Natural killer cell treated with Interleukin-12 subunit alpha and Interleukin-12 subunit beta and Interleukin-15 and Interleukin-18, amount 100 ng/mL, for 72 hours (primary cell): ENCODE measurements around the gene TNFRSF4. TPM values are rescaled to one million over a fixed set of nuclear protein-coding genes. Genes with fewer than 3 reads are reported as not detected.
A peak's percentile ranks its signal among the peaks of the same experiment; 100 is the strongest.

Source experiments
- ATAC-seq, 2 donors: fragments of 150-1000 bp; cut with Tn5 transposase in 1 of 2; sonication (Bioruptor Pico), chemical (Tn5 transposase) in 1 of 2; 2 replicates each; pipeline ENCODE4 v1.10.0; 2021
- DNase-seq: peaks from one replicate; pipeline ENCODE4 v3.0.0; 2022; ENCODE audit warnings: low spot score
- H3K27ac Mint-ChIP-seq, 2 donors: 1 replicate in 1 of 2; 2 replicates in 1 of 2; pipeline ENCODE4 v1.8.0; 2022; ENCODE audit warnings: mixed read lengths in 2 of 2, mild to moderate bottlenecking in 1 of 2, moderate library complexity in 1 of 2
- H3K27me3 Mint-ChIP-seq, 2 donors: 1 replicate in 1 of 2; 2 replicates in 1 of 2; pipeline ENCODE4 v1.8.0; 2022; ENCODE audit warnings: mixed read lengths in 2 of 2
- H3K36me3 Mint-ChIP-seq: one replicate; pipeline ENCODE4 v1.8.0; 2022; ENCODE audit warnings: mixed read lengths
- H3K4me1 Mint-ChIP-seq, 2 donors: 1 replicate in 1 of 2; 2 replicates in 1 of 2; pipeline ENCODE4 v1.8.0; 2022; ENCODE audit warnings: low read depth in 2 of 2, mixed read lengths in 2 of 2, mild to moderate bottlenecking in 1 of 2
- H3K4me3 Mint-ChIP-seq: one replicate; pipeline ENCODE4 v1.8.0; 2022; ENCODE audit warnings: mixed read lengths
- H3K9me3 Mint-ChIP-seq: 2 replicates; pipeline ENCODE4 v1.8.0; 2022; ENCODE audit warnings: mixed read lengths
- total RNA-seq, 2 donors: library from RNA; stranded (reverse); gene quantifications; one replicate each; pipeline ENCODE4 v1.2.3, GENCODE V29; 2022

Gene TNFRSF4
- total RNA-seq, 2 donors from 2014 or later: 56.8 to 305 TPM

GRCh38 chr1:1223891-1224290 is 9.9 kb upstream of the TNFRSF4 start:
- Mint-ChIP-seq H3K27ac (no peak overlapping the region), H3K4me3 (no peak overlapping the region), H3K36me3 (peaks cover 17% of the 10 kb centered on the region), H3K27me3 (no peaks in the 10 kb centered on the region), H3K9me3 (no peaks in the 10 kb centered on the region), H3K4me1 (peaks cover 31 to 45% of the 10 kb centered on the region in 2 donors)
- DNase-seq (no peak), ATAC-seq (no peak)

GRCh38 chr1:1223321-1223720 is 9.4 kb upstream of the TNFRSF4 start:
- no peak for DNase-seq
- Mint-ChIP-seq H3K4me1 (peaks cover 31 to 45% of the 10 kb centered on the region in 2 donors), H3K9me3 (no peaks in the 10 kb centered on the region), H3K4me3 (peak overlapping the region; percentile 66), H3K36me3 (peaks cover 17% of the 10 kb centered on the region), H3K27ac (peak overlapping the region; percentile 68 to 88), H3K27me3 (no peaks in the 10 kb centered on the region)
- no peak for ATAC-seq

- peaks cover 31 to 45% of the 10 kb centered on the region in 2 donors for H3K4me1 Mint-ChIP-seq
- no peaks in the 10 kb centered on the region for H3K27me3 Mint-ChIP-seq
- H3K36me3 Mint-ChIP-seq: peaks cover 17% of the 10 kb centered on the region
- ATAC-seq: peak; percentile 44 to 78
- no peaks in the 10 kb centered on the region for H3K9me3 Mint-ChIP-seq
- no peak for DNase-seq
- H3K27ac Mint-ChIP-seq: peak overlapping the region; percentile 68 to 88
- peak overlapping the region; percentile 66 for H3K4me3 Mint-ChIP-seq
These were observed 8.7 kb upstream of the TNFRSF4 start for GRCh38 chr1:1222575-1223225.

DNA sequence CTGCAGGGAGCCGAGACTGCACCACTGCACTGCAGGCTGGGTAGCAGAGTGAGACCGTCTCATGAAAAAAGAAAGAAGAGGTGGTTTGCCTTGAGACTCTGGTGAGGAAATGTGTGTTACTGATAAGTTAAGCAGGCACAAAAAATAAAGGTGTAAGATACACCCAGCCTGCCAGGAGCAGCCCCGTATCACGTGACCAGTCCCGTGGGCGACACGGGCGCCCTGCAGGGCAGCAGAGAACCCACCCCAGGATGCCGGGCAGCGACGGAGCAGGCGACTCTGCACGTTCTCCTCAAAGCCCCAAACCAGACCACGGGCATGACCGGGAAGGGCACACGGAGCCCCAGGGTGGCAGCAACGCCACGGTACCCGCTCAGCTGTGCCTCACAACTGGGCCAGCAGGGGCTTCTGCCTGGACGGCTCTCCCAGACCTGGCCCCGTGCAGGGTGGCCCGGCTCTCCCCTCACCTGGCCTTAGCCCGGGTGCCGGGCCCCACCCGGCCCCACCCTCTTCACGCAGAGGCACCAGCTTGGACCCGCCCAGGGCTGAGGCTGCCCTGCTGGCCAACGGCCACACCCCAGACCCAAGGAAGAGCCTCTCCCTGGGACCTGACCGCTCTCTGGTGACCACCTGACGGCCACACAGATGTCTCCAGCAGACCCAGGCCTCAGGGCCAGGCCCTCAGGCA is 8.1 kb upstream of the TNFRSF4 start:
- ATAC-seq (peak; percentile 14 to 51), DNase-seq (no peak)
- Mint-ChIP-seq H3K4me1 (peaks cover 31 to 45% of the 10 kb centered on the region in 2 donors), H3K27me3 (no peaks in the 10 kb centered on the region), H3K27ac (peak overlapping the region; percentile 68 to 88), H3K4me3 (peak overlapping the region; percentile 53), H3K9me3 (no peaks in the 10 kb centered on the region), H3K36me3 (peaks cover 17% of the 10 kb centered on the region)

DNA sequence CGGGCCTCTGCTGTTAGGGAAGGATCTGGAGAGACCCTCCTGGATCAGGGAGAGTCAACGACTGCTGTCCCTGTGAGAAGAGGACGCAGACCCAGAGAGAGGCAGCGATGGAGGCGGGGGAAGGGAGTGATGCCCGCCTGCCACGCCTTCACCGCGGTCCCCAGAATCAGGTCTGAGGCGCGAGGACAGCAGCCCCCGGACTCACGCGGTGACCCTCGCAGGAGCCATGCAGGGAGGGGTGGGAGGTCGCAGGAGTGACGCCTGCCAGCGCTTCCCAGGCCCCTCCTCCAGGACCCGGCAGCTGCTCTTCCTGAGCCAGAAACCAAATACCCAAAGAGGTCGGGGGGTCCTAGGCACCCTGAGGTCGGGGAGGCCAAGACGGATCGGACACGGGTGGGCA is 6.2 kb upstream of the TNFRSF4 start:
- no peaks in the 10 kb centered on the region for H3K27me3 Mint-ChIP-seq
- no peak overlapping the region for H3K4me3 Mint-ChIP-seq
- H3K36me3 Mint-ChIP-seq: peaks cover 12% of the 10 kb centered on the region
- H3K9me3 Mint-ChIP-seq: no peaks in the 10 kb centered on the region
- ATAC-seq (no peak), DNase-seq (no peak)
- peak overlapping the region; percentile 46 to 85 for H3K27ac Mint-ChIP-seq
- H3K4me1 Mint-ChIP-seq: peaks cover 31 to 44% of the 10 kb centered on the region in 2 donors

DNA sequence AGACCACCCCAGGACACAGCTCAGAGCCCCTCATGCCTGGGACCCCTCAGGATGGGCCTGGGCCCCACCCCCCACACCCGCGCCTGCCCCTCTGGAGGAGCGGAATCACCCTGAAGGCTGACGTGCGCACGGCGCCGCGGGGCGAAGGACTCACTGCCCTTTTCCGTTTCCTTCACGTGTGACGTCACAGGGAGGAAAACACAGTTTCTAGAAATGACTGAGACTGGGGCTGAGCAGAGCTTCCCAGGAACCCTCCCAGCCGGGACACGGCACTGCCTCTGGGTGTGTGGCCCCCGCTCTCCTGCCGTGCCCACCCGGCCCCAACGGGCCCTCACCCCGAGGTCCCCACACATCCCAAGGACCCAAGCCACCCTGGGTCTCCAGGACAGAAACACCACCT is 5.4 kb upstream of the TNFRSF4 start:
- Mint-ChIP-seq H3K4me3 (no peak overlapping the region), H3K27me3 (no peaks in the 10 kb centered on the region), H3K9me3 (no peaks in the 10 kb centered on the region), H3K27ac (peak overlapping the region; percentile 46 to 85), H3K36me3 (peaks cover 8% of the 10 kb centered on the region), H3K4me1 (peaks cover 39 to 46% of the 10 kb centered on the region in 2 donors)
- peak in 1 of 2 donors; percentile 41 for ATAC-seq
- DNase-seq: no peak

- no peak overlapping the region for H3K4me3 Mint-ChIP-seq
- H3K4me1 Mint-ChIP-seq: peaks cover 42 to 48% of the 10 kb centered on the region in 2 donors
- H3K36me3 Mint-ChIP-seq: peaks cover 8% of the 10 kb centered on the region
- H3K9me3 Mint-ChIP-seq: no peaks in the 10 kb centered on the region
- no peak for DNase-seq
- peak overlapping the region; percentile 33 to 46 for H3K27ac Mint-ChIP-seq
- H3K27me3 Mint-ChIP-seq: no peaks in the 10 kb centered on the region
- no peak for ATAC-seq
These were observed 4.7 kb upstream of the TNFRSF4 start for GRCh38 chr1:1218524-1219200.

DNA sequence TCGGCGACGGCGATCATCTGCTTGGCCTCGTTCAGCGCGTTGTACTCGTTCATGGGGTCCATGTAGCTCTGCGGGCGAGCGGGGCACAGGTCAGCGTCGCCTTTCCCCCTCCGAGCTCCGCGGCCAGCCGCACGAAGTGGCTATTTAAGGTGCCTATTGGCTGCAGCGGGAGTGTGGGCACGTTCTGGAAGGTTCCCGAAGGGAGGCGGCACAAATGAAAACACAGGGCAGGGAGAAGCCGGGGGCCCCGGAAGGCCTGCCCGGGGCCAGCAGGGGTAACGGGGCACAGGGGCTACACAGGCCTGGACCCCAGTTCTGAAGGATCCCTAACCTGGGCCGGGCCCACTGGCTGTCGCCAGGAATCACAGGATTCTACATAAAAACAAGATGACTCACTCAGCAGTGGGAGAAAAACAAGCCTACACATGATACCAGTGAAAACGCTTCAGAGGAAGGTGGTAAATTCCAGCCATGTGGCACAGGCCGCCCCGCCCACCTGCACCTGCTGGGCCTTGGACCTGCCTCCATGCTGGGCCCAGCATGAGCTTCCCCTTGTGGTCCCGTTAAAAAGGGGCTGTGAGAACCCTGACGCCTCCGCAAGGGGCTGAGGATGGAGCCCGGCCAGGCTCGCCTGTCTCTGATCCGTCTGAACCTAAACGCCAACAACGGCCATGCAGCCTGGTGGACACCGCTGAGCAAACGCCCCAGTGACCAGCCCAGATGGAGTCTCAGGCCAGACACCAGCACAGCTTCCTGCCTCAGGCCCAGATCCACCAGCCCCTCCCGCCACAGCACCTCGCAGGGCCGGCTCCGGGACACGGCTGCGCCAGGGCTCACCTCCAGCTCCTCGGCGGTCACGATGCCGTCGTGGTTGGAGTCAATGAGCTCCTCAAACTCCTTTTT is 3.9 kb upstream of the TNFRSF4 start:
- peak overlapping the region in 1 of 2 donors; percentile 97 for H3K27ac Mint-ChIP-seq
- no peaks in the 10 kb centered on the region for H3K9me3 Mint-ChIP-seq
- H3K27me3 Mint-ChIP-seq: no peaks in the 10 kb centered on the region
- peaks cover 37 to 43% of the 10 kb centered on the region in 2 donors for H3K4me1 Mint-ChIP-seq
- H3K4me3 Mint-ChIP-seq: no peak overlapping the region
- H3K36me3 Mint-ChIP-seq: peaks cover 3% of the 10 kb centered on the region
- ATAC-seq (no peak), DNase-seq (no peak)

DNA sequence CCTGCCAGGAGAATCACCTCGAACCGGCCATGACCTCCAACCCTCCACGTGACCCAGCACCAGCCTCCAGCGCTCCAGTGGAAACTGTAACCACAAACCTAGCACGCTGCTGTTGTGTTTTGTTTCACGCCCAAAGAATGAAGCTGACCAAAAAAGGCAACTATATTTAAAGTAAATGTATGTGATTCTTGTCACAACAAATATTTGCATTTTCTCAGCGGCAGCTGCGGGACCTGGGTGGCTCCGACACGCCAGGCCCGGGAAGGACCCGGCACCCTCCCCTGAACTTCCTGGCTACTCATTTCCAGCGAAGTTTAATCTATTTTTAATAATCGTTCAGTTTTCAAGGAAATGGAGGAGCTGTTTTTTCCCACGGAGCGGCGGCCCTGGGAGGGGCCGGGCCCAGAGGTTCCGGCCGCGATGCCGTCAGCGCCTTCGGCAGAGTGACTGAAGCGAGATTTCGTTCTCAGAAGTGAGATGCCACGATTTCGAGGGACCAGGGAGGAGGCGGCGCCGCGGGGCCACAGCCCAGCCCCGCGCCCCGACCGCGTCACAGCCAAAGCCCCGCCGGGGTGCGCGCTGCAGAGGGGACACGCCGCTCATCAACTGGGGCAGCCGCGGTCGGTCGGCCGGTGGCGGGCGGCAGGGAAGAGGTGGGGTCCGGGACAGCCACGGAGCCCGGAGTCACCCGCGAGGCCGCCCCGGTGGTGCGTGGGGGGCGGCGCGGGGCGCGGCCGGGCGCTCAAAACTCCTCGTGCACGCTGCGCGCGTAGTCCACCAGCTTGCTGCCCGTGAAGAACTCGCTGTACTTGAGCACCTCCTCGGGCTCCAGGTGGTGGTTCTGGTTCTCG is 3.0 kb upstream of the TNFRSF4 start:
- Mint-ChIP-seq H3K36me3 (no peaks in the 10 kb centered on the region), H3K27me3 (no peaks in the 10 kb centered on the region), H3K27ac (peak overlapping the region; percentile 73 to 97), H3K9me3 (no peaks in the 10 kb centered on the region), H3K4me3 (peak overlapping the region; percentile 62), H3K4me1 (peaks cover 34 to 37% of the 10 kb centered on the region in 2 donors)
- ATAC-seq (peak in 1 of 2 donors; percentile 57), DNase-seq (peak; percentile 79)

GRCh38 chr1:1215881-1216605 is 2.1 kb upstream of the TNFRSF4 start:
- Mint-ChIP-seq H3K27ac (peak overlapping the region; percentile 73 to 97), H3K4me3 (peak overlapping the region; percentile 62), H3K27me3 (no peaks in the 10 kb centered on the region), H3K4me1 (peaks cover 28 to 32% of the 10 kb centered on the region in 2 donors), H3K9me3 (no peaks in the 10 kb centered on the region), H3K36me3 (no peaks in the 10 kb centered on the region)
- DNase-seq (no peak), ATAC-seq (no peak)

- Mint-ChIP-seq H3K4me1 (peaks cover 23 to 30% of the 10 kb centered on the region in 2 donors), H3K27ac (peak overlapping the region; percentile 55 to 97), H3K9me3 (no peaks in the 10 kb centered on the region), H3K4me3 (peak overlapping the region; percentile 41), H3K27me3 (no peaks in the 10 kb centered on the region), H3K36me3 (no peaks in the 10 kb centered on the region)
- DNase-seq: peak; percentile 81
- peak in 1 of 2 donors; percentile 21 for ATAC-seq
These were observed 1.2 kb upstream of the TNFRSF4 start for GRCh38 chr1:1215080-1215676.
